Neural progenitor cell (in vitro differentiated cells): Measurements from ENCODE around the gene ZIC1.
A peak's percentile ranks its signal among the peaks of the same experiment; 100 is the strongest.

Experiments
- EZH2 ChIP-seq: fragments of 200-600 bp; sonication (generic); IDR thresholded peaks from 2 replicates; pipeline ENCODE4 v1.6.1; 2017; ENCODE audit warnings: antibody characterized with exemption, mild to moderate bottlenecking, moderate library complexity
- EZH2phosphoT487 ChIP-seq: fragments of 200-600 bp; sonication (generic); IDR thresholded peaks from 2 replicates; pipeline ENCODE4 v1.6.1; 2017; ENCODE audit warnings: antibody characterized with exemption
- TF ChIP-seq, protein P1 (sequence below): fragments of 200-600 bp; sonication (generic); IDR thresholded peaks from 2 replicates; pipeline ENCODE4 v1.5.1; 2017; ENCODE audit warnings: antibody characterized with exemption, mild to moderate bottlenecking

- TF ChIP-seq, protein P1, sequence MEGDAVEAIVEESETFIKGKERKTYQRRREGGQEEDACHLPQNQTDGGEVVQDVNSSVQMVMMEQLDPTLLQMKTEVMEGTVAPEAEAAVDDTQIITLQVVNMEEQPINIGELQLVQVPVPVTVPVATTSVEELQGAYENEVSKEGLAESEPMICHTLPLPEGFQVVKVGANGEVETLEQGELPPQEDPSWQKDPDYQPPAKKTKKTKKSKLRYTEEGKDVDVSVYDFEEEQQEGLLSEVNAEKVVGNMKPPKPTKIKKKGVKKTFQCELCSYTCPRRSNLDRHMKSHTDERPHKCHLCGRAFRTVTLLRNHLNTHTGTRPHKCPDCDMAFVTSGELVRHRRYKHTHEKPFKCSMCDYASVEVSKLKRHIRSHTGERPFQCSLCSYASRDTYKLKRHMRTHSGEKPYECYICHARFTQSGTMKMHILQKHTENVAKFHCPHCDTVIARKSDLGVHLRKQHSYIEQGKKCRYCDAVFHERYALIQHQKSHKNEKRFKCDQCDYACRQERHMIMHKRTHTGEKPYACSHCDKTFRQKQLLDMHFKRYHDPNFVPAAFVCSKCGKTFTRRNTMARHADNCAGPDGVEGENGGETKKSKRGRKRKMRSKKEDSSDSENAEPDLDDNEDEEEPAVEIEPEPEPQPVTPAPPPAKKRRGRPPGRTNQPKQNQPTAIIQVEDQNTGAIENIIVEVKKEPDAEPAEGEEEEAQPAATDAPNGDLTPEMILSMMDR: no peak
- TF ChIP-seq EZH2: peak; percentile 21
- TF ChIP-seq EZH2phosphoT487: peak; percentile 75
Measured at GRCh38 chr3:147418371-147418781, 9.2 kb downstream of the ZIC1 start.
